ENCODE measurements around the gene C2. TPM values are rescaled to one million over a fixed set of nuclear protein-coding genes. Genes with fewer than 3 reads are reported as not detected.
"Not testable (repeated sequence)": the region's sequence is repeated elsewhere in the genome, so short reads cannot be mapped to it uniquely, and the experiment has no call there.

C2 gene
- total RNA-seq, 1 donor from 2014 or later = 7.6 TPM

DNA sequence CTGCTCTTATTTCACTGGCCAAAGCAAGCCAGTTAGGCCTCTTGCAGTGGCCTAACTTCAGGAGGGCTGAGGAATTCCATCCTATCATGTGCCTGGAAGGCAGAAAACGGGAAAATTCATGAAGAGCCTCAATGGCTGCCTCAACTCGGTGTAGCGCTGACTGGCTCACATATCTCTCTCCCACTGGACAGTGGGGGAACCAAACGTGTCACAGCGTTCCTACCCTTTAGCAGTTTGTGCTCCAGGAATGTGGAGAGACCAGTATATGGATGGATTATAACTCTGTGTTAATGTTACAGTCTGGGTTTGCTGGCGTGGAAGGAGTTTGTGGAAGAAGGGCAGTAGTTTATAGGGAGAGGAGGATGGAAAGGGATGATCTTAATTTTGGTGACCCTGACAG is 11.8 kb upstream of the C2 start:
- no peak for ATAC-seq (ENCODE audit: poor library complexity)
- DNase-seq = no peak
- intact Hi-C loops (cut with DNase I) = no loop called here

DNA sequence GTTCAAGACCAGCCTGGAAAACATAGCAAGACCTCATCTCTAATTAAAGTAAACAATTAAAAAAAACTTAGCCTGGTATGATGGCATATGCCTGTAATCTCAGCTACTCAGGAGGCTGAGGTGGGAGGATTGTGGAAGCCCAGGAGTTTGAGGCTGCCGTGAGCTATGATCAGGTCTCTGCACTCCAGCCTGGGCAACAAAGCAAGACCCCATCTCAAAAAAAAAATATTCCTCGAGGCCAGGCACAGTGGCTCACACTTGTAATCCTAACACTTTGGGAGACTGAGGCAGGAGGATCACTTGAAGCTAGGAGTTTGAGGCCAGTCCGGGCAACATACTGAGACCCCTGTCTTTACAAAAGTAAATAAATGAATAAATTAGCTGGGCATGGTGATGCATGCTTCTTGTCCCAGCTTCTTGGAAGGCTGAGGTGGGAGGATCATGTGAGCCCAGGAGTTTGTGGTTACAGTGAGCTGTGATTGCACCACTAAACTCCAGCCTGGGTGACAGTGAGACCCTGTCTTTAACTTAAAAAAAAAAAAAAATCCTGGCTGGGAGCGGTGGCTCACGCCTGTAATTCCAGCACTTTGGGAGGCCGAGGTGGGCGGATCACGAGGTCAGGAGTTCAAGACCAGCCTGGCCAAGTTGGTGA is 9.3 kb upstream of the C2 start:
- intact Hi-C loops (cut with DNase I) = no loop called here
- DNase-seq (no peak), ATAC-seq (ENCODE audit: poor library complexity) (no peak)

DNA sequence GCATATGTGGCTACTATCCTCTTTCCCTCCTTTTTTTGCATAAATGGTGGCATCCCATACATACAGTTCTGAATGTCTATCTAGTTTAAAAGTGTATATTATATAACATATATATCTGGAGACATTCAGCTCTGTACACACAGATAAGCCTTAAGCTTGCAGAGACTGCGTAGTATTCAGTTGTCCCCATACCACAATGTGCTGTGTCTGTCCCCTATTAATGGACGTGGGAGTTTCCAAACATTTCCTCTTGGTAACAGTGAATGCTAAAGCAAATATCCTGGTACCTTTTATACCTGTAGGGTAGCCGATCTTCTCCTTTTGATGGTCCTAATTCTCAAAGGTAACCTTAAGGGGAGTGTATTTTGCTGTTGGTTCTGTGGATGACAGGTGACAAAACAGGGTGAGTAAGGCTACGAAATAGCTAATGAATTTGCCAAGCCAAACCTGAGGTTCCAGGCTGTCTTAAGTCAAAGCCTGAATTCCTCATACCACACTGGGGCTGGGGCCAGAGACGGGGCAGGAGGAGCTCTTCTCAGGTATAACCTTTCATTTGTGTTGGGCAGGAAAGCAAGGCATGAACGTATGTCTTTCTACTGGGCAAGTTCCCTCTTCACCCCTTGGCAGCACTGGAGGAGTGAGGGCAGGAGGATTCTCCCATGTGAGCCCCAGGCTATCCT is 7.8 kb upstream of the C2 start:
- no peak for DNase-seq
- intact Hi-C loops (cut with DNase I) = no loop called here
- ATAC-seq (ENCODE audit: poor library complexity) = no peak

DNA sequence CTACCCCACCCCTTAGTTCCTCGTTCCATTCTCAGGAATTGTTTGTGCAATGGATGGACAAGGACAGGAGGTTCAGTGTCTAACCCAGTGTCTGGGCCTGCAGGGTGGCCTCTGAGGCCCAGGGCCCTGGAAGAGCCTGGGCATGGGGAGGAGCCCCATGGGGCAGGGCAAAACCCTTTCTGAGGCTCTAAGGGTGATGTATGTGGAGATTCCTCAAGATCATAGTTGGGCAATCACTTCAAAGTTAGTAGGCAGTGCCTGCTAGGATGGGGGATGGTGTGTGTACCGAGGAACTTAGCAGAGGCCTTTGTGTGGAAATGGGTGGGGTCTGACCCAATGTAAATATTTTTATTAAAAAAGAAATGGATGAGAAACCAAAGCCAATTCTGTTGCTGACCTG is 6.7 kb upstream of the C2 start:
- ATAC-seq (ENCODE audit: poor library complexity) = no peak
- DNase-seq = no peak
- intact Hi-C loops (cut with DNase I) = no loop called here

DNA sequence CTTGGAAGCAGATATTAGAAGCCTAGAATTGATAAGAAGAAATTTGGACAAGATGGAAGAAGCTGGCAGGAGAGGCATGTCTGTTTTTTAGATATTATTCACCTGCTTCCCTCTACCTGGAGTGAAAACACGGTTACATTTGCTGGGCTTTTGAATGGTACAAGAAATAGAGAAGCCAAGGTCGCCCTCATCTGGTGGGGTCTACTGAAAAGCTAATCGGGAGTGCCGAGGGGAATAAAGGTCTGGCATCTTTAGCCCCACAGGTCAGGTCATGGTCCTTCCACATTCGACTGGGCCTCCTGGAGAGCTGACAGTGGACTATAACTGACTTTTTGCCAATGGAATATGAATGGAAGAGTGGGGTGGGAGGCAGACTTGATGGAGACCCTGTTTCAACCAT is 4.6 kb upstream of the C2 start:
- intact Hi-C loops (cut with DNase I) = no loop called here
- DNase-seq (no peak), ATAC-seq (ENCODE audit: poor library complexity) (no peak)

DNA sequence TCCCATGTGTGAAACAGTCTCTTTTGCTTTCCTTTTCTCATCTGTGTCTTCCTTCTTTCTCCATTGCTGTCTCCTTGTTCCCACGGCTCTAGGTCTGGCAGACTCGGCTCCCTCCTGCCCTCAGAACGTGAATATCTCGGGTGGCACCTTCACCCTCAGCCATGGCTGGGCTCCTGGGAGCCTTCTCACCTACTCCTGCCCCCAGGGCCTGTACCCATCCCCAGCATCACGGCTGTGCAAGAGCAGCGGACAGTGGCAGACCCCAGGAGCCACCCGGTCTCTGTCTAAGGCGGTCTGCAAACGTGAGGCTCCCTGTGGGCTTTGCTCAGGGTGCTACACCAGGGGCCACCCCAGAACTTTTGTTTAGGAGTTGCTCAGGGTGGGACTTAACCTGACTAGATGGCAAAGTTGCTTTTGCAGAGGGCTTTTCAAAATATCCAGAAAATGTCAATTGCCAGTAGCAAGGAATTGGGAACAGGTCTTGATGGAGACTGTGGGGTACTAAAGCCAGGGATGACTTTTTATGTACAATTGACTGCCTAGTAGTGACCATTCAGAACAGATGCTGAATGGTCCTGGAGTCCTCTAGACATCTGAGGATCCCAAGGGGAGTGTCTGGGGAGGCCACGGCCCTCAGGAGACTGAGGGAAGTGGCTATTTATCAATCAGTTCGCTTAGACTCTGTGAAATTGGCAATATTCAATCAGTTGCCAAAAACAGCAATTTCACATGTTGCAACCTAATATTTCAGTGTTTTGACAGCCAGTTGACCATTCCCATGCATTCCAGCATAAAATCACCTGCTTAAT is 550 bp downstream of the C2 start:
- no peak for ATAC-seq (ENCODE audit: poor library complexity)
- intact Hi-C loops (cut with DNase I) = no loop called here
- no peak for DNase-seq

DNA sequence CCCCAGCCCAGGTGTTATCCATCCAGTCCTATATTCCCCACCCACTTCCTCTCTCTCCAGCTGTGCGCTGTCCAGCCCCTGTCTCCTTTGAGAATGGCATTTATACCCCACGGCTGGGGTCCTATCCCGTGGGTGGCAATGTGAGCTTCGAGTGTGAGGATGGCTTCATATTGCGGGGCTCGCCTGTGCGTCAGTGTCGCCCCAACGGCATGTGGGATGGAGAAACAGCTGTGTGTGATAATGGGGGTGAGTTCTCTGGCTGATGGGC is 1.1 kb downstream of the C2 start:
- DNase-seq (no peak), ATAC-seq (ENCODE audit: poor library complexity) (no peak)
- intact Hi-C loops (cut with DNase I) = no loop called here

DNA sequence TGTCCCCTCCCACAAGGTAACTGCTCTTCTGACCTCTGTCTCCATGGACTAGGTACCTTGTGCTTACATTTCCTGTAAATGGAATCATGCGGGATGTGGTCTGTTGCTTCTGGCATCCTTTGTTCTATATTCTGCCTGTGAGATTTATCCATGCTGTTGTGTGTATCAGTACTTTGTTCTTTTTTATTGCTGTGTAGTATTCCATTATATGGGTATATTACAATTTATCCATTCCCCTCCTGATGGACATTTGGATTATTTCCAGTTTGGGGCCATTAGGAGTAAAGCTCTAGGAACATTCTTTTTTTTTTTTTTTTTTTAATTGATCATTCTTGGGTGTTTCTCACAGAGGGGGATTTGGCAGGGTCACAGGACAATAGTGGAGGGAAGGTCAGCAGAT is 3.4 kb downstream of the C2 start:
- ATAC-seq (ENCODE audit: poor library complexity) = no peak
- DNase-seq = no peak
- intact Hi-C loops (cut with DNase I) = no loop called here

DNA sequence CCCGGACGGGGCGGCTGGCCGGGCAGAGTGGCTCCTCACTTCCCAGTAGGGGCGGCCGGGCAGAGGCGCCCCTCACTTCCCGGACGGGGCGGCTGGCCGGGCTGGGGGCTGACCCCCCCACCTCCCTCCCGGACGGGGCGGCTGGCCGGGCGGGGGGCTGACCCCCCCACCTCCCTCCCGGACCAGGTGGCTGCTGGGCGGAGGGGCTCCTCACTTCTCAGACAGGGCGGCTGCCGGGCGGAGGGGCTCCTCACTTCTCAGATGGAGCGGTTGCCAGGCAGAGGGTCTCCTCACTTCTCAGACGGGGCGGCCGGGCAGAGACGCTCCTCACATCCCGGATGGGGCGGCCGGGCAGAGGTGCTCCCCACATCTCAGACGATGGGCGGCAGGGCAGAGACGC is 4.6 kb downstream of the C2 start:
- DNase-seq; intact Hi-C loops (cut with DNase I); ATAC-seq (ENCODE audit: poor library complexity): not testable (repeated sequence)

DNA sequence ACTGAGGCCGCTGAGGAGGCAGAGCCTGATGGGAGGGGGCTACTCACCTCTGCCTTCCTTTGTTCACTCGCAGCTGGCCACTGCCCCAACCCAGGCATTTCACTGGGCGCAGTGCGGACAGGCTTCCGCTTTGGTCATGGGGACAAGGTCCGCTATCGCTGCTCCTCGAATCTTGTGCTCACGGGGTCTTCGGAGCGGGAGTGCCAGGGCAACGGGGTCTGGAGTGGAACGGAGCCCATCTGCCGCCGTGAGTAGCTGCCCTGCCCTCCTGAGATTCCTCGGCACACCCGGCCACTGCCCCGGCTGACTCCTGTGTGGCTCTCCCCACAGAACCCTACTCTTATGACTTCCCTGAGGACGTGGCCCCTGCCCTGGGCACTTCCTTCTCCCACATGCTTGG is 6.0 kb downstream of the C2 start:
- DNase-seq (no peak), ATAC-seq (ENCODE audit: poor library complexity) (no peak)
- intact Hi-C loops (cut with DNase I) = no loop called here

DNA sequence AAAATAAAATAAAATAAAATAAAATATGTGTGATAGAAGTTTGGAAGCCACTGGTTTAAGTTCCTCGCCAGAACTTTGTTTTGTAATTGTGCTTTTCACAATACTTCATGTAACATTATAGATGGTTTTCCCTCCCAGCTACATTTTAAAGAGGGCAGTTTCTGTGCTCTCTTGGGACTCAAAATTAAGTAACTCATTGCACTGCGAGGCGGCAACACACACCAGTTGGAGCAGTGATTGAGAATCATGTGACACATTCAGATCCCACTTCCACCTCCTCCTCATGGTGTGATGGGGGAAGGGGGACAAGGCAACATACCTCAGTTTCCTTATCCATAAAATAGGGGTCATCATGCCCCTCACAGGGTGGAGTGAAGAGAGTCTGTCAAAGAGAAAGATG is 7.5 kb downstream of the C2 start:
- ATAC-seq (ENCODE audit: poor library complexity) (no peak), DNase-seq (no peak)
- intact Hi-C loops (cut with DNase I) = no loop called here

DNA sequence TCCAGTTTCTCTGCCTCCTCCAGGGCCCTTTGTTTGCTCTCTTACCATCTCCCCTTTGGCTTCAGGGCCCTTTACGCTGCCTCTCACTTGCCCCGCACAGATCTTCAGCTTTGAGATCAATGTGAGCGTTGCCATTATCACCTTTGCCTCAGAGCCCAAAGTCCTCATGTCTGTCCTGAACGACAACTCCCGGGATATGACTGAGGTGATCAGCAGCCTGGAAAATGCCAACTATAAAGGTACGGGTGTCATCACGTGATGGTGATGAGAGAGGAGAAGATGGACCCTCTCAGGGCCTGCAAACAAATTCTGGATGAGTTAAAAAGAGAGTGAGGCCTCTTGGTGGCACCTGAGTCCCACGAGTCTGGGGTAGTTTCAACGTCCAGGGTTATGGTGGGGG is 8.3 kb downstream of the C2 start:
- DNase-seq (no peak), ATAC-seq (ENCODE audit: poor library complexity) (no peak)
- intact Hi-C loops (cut with DNase I) = no loop called here

DNA sequence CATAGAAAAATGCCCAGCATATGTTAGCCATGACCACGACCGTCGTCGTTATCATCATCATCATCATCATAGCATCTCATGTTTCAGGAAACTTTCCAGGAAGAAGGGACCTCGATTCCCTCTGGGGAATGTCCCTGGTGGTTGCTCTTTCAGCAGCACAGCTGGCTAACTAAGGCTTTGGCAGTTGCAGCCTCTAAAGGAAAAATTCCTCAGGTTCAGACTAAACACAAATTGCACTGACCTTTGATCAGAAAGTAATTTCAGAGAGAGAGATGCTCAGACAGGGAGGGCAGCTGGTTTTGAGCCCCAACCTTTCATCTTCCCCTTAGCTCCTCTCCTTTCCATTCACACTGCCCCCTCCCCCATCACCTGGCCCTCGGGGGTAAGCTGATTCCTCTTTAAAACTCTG is 12.7 kb downstream of the C2 start:
- intact Hi-C loops (cut with DNase I) = no loop called here
- ATAC-seq (ENCODE audit: poor library complexity) (no peak), DNase-seq (no peak)

DNA sequence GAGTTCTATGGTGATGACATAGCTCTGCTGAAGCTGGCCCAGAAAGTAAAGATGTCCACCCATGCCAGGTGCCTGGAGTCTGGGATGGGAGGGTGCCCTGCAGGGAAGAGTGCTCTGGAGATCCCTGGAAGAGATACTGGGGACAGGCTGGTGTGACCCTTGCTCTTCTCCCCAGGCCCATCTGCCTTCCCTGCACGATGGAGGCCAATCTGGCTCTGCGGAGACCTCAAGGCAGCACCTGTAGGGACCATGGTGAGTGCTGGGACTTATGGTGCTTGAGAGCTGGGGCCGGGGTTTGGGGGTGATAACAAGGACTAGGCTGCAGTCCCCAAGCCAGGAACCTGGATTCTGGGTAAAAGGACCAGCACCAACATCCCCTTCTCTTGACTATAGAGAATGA is 16.2 kb downstream of the C2 start:
- no peak for ATAC-seq (ENCODE audit: poor library complexity)
- DNase-seq = no peak
- intact Hi-C loops (cut with DNase I) = no loop called here

DNA sequence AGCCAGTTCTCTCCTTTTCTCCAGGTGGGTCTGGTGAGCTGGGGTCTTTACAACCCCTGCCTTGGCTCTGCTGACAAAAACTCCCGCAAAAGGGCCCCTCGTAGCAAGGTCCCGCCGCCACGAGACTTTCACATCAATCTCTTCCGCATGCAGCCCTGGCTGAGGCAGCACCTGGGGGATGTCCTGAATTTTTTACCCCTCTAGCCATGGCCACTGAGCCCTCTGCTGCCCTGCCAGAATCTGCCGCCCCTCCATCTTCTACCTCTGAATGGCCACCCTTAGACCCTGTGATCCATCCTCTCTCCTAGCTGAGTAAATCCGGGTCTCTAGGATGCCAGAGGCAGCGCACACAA is 17.6 kb downstream of the C2 start:
- intact Hi-C loops (cut with DNase I) = no loop called here
- no peak for ATAC-seq (ENCODE audit: poor library complexity)
- DNase-seq = no peak

DNA sequence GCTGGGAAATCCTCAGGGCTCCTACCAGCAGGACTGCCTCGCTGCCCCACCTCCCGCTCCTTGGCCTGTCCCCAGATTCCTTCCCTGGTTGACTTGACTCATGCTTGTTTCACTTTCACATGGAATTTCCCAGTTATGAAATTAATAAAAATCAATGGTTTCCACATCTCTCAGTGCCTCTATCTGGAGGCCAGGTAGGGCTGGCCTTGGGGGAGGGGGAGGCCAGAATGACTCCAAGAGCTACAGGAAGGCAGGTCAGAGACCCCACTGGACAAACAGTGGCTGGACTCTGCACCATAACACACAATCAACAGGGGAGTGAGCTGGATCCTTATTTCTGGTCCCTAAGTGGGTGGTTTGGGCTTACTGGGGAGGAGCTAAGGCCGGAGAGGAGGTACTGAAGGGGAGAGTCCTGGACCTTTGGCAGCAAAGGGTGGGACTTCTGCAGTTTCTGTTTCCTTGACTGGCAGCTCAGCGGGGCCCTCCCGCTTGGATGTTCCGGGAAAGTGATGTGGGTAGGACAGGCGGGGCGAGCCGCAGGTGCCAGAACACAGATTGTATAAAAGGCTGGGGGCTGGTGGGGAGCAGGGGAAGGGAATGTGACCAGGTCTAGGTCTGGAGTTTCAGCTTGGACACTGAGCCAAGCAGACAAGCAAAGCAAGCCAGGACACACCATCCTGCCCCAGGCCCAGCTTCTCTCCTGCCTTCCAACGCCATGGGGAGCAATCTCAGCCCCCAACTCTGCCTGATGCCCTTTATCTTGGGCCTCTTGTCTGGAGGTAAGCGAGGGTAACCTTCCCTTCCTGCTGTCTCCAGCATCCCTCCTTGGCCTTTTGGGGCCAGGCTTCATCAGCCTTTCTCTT is 18.2 kb downstream of the C2 start, which contains the start of gene CFB:
Gene CFB, plus strand, starts transcription at position 589 of the 863 bp plus-strand sequence. Its CDS starts 127 bp downstream, at position 716.
- intact Hi-C loops (cut with DNase I) = no loop called here
- DNase-seq = peak; percentile 84

DNA sequence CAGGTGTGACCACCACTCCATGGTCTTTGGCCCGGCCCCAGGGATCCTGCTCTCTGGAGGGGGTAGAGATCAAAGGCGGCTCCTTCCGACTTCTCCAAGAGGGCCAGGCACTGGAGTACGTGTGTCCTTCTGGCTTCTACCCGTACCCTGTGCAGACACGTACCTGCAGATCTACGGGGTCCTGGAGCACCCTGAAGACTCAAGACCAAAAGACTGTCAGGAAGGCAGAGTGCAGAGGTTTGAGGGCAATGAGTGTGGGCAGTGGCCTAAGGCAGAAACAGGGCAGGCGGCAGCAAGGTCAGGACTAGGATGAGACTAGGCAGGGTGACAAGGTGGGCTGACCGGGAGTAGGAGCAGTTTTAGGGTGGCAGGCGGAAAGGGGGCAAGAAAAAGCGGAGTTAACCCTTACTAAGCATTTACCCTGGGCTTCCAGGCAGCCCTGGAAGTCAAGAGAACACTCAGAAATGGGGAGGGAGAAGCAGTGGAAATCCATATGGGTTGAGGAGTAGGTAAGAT is 18.9 kb downstream of the C2 start:
- intact Hi-C loops (cut with DNase I) = no loop called here
- ATAC-seq (ENCODE audit: poor library complexity) (no peak), DNase-seq (no peak)

More for the DNA sequence above, 18.2 kb downstream of the C2 start, which contains the start of gene CFB:
- ATAC-seq (ENCODE audit: poor library complexity) = peak; percentile 84

DNA sequence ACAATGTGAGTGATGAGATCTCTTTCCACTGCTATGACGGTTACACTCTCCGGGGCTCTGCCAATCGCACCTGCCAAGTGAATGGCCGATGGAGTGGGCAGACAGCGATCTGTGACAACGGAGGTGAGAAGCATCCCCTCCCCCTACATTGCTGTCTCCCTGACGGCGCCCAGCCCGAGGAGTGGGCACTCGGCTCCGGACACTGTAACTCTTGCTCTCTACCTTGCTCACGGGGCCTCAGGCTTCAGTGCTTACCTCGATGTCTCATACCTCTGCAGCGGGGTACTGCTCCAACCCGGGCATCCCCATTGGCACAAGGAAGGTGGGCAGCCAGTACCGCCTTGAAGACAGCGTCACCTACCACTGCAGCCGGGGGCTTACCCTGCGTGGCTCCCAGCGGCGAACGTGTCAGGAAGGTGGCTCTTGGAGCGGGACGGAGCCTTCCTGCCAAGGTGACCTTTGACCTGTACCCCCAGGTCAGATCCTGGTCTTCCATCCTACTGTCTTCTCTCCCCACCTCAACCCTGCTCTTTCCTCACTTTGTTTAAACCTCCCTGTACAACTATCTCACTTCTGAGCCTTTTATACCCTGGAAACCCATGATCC is 19.7 kb downstream of the C2 start:
- DNase-seq (no peak), ATAC-seq (ENCODE audit: poor library complexity) (no peak)
- intact Hi-C loops (cut with DNase I) = no loop called here

DNA sequence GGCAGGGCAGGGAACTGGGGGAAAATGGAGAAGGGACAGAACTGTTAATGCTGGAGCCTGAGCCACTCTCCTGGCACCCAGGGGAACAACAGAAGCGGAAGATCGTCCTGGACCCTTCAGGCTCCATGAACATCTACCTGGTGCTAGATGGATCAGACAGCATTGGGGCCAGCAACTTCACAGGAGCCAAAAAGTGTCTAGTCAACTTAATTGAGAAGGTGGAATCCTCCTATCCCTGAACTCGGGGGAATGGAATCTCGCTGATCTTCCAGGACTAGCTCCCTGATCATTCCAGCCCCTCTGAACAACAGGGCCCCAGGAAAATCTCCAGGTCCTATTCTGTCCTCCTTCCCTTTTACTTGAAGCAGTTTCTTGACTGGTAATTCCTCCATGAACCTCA is 20.3 kb downstream of the C2 start:
- intact Hi-C loops (cut with DNase I) = no loop called here
- ATAC-seq (ENCODE audit: poor library complexity) = no peak
- no peak for DNase-seq

All from Right ventricle myocardium superior (tissue), 1 donor.